A549 (cell line): ENCODE measurements around the gene CRK. TPM values are rescaled to one million over a fixed set of nuclear protein-coding genes. Genes with fewer than 3 reads are reported as not detected.

Experiments used
- ATAC-seq, 2 experiments: fragments of 200-7000 bp in 1 of 2; fragments of >200 bp in 1 of 2; cut with Nextera tagmentation in 1 of 2; cut with Tn5 transposase in 1 of 2; 3 replicates each; pipeline versions ENCODE4 v1.8.0 to v1.9.1; 2018 to 2020; ENCODE audit warnings: mild to moderate bottlenecking in 1 of 2, moderate library complexity in 1 of 2
- CTCF ChIA-PET: fragments of 300-600 bp; sonication (Branson Sonifier 250); formaldehyde crosslinking; extraction: SDS; loops from one replicate; lab custom pipeline; 2021; ENCODE audit warnings: antibody characterized with exemption, inconsistent platforms; lab: Yijun Ruan, JAX
- POLR2A ChIA-PET: fragments of 350-600 bp; formaldehyde crosslinking; extraction: SDS; loops from one replicate; lab custom pipeline; 2021; ENCODE audit warnings: antibody characterized with exemption, inconsistent platforms; lab: Yijun Ruan, JAX
- DNase-seq, 2 experiments: peaks; one replicate each; pipeline versions ENCODE4 v3.0.0 to v3.0.0-alpha.2; 2011 to 2016; ENCODE audit warnings: low read depth in 1 of 2, low spot score in 1 of 2
- FAIRE-seq: peaks from 2 replicates; lab custom pipeline; 2011; peaks lifted over from hg19 to GRCh38; lab: Jason Lieb, UNC
- H3K27ac ChIP-seq, 2 experiments: fragments of >200 bp; sonication (Bioruptor Twin); formaldehyde crosslinking; 3 replicates each; pipeline ENCODE4 v1.5.1; 2016 to 2017
- H3K4me1 ChIP-seq: fragments of >200 bp; sonication (Bioruptor Twin); formaldehyde crosslinking; 3 replicates; pipeline ENCODE4 v1.6.1; 2016
- H3K4me2 ChIP-seq: fragments of >200 bp; sonication (Bioruptor Twin); formaldehyde crosslinking; 3 replicates; pipeline ENCODE4 v1.6.1; 2016
- H3K4me3 ChIP-seq: fragments of >200 bp; sonication (Bioruptor Twin); formaldehyde crosslinking; 3 replicates; pipeline ENCODE4 v1.5.1; 2016
- H3K9me3 ChIP-seq: fragments of >200 bp; sonication (Bioruptor Twin); formaldehyde crosslinking; 3 replicates; pipeline ENCODE4 v1.6.1; 2016
- BCL3 ChIP-seq: fragments of >200 bp; sonication (Bioruptor Twin); formaldehyde crosslinking; IDR thresholded peaks from 3 replicates; pipeline ENCODE4 v1.6.1; 2016
- CBX2 ChIP-seq: fragments of 200-600 bp; sonication (generic); IDR thresholded peaks from 2 replicates; pipeline ENCODE4 v1.6.1; 2016; ENCODE audit warnings: low read depth, mild to moderate bottlenecking, borderline replicate concordance
- EHF ChIP-seq: fragments of 250-450 bp; sonication (Bioruptor Pico); IDR thresholded peaks from 2 replicates; pipeline ENCODE4 v1.5.0; 2020; ENCODE audit warnings: mild to moderate bottlenecking
- EHMT2 ChIP-seq: fragments of 200-600 bp; sonication (generic); IDR thresholded peaks from 2 replicates; pipeline ENCODE4 v1.6.1; 2016; ENCODE audit warnings: antibody characterized with exemption, low read depth, mild to moderate bottlenecking, moderate library complexity
- ELK1 ChIP-seq: fragments of 150-350 bp; IDR thresholded peaks from 2 replicates; pipeline ENCODE4 v1.6.1; 2014; ENCODE audit warnings: low read depth, mild to moderate bottlenecking, low read length
- HMGXB4 ChIP-seq: fragments of 250-450 bp; sonication (Bioruptor Pico); IDR thresholded peaks from 2 replicates; pipeline ENCODE4 v1.5.0; 2021; ENCODE audit warnings: mild to moderate bottlenecking, moderate library complexity, borderline replicate concordance
- HOXB5 ChIP-seq: fragments of 250-450 bp; sonication (Bioruptor Pico); IDR thresholded peaks from 2 replicates; pipeline ENCODE4 v1.5.0; 2020; ENCODE audit warnings: mild to moderate bottlenecking, moderate library complexity
- MAFK ChIP-seq: fragments of 450-650 bp; IDR thresholded peaks from 2 replicates; pipeline ENCODE4 v1.6.1; 2014; ENCODE audit not compliant: partially characterized antibody
- NR3C1 ChIP-seq: fragments of >200 bp; sonication (Bioruptor Twin); formaldehyde crosslinking; IDR thresholded peaks from 3 replicates; pipeline ENCODE4 v1.6.1; 2017
- PHF8 ChIP-seq: fragments of 200-600 bp; sonication (generic); IDR thresholded peaks from 2 replicates; pipeline ENCODE4 v1.6.1; 2016; ENCODE audit warnings: low read depth, mild to moderate bottlenecking, antibody characterized with exemption, moderate library complexity, borderline replicate concordance
- POLR2A ChIP-seq: IDR thresholded peaks from 2 replicates; pipeline ENCODE4 v1.6.1; 2012; ENCODE audit warnings: mild to moderate bottlenecking, low read length
- REST ChIP-seq: fragments of 200-600 bp; sonication (generic); IDR thresholded peaks from 2 replicates; pipeline ENCODE4 v1.6.1; 2016; ENCODE audit warnings: antibody characterized with exemption, mild to moderate bottlenecking, moderate library complexity
- RNF2 ChIP-seq: fragments of 200-600 bp; sonication (generic); IDR thresholded peaks from 2 replicates; pipeline ENCODE4 v1.6.1; 2016; ENCODE audit warnings: low read depth, mild to moderate bottlenecking, antibody characterized with exemption, moderate library complexity, borderline replicate concordance
- TFCP2L1 ChIP-seq: fragments of 250-450 bp; sonication (Bioruptor Pico); IDR thresholded peaks from 2 replicates; pipeline ENCODE4 v1.5.0; 2021; ENCODE audit warnings: mild to moderate bottlenecking
- ZFP36 ChIP-seq: fragments of 450-650 bp; IDR thresholded peaks from 2 replicates; pipeline ENCODE4 v1.6.1; 2014; ENCODE audit warnings: borderline replicate concordance; ENCODE audit not compliant: partially characterized antibody
- WGBS: methylation state at CpG from one replicate; pipeline ENCODE4 v1.1.6; 2017; ENCODE audit errors: missing lambda C conversion rate; 5-methylcytosine and 5-hydroxymethylcytosine counted together
- polyA plus RNA-seq, 4 experiments: library from polyadenylated mRNA; depleted of rRNA in 3 of 4; stranded (reverse); fragments of >200 nt; fragmentation: RNase III in 1 of 4; extraction: RNeasy Plus Mini Kit Qiagen cat#74134 plus additional on column Dnase treatment in 1 of 4; gene quantifications; 2 replicates in 3 of 4; 3 replicates in 1 of 4; pipeline ENCODE4 v1.2.3, GENCODE V29; 2011 to 2017
- TF ChIP-seq, protein P1 (sequence below): fragments of >200 bp; sonication (Bioruptor Twin); formaldehyde crosslinking; IDR thresholded peaks from 3 replicates; pipeline ENCODE4 v1.5.1; 2016
- TF ChIP-seq, protein P2 (sequence below): IDR thresholded peaks from 2 replicates; pipeline ENCODE4 v1.6.1; 2012

CRK gene
- polyA plus RNA-seq, 2 of the 4 experiments (the other 2 are of a cell fraction), result 76.5 to 124 TPM

GRCh38 chr17:1372618-1373017 lies 83.4 kb downstream of the CRK start (continued):
- TF ChIP-seq REST (no peak), BCL3 (no peak), EHF (CRISPR knock-in tag) (no peak), CBX2 (no peak), HOXB5 (CRISPR knock-in tag) (no peak), PHF8 (no peak), TFCP2L1 (CRISPR knock-in tag) (no peak), RNF2 (no peak), ZFP36 (no peak), HMGXB4 (no peak), MAFK (no peak)
- TF ChIP-seq, protein P1, sequence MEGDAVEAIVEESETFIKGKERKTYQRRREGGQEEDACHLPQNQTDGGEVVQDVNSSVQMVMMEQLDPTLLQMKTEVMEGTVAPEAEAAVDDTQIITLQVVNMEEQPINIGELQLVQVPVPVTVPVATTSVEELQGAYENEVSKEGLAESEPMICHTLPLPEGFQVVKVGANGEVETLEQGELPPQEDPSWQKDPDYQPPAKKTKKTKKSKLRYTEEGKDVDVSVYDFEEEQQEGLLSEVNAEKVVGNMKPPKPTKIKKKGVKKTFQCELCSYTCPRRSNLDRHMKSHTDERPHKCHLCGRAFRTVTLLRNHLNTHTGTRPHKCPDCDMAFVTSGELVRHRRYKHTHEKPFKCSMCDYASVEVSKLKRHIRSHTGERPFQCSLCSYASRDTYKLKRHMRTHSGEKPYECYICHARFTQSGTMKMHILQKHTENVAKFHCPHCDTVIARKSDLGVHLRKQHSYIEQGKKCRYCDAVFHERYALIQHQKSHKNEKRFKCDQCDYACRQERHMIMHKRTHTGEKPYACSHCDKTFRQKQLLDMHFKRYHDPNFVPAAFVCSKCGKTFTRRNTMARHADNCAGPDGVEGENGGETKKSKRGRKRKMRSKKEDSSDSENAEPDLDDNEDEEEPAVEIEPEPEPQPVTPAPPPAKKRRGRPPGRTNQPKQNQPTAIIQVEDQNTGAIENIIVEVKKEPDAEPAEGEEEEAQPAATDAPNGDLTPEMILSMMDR, result no peak
- TF ChIP-seq, protein P2, sequence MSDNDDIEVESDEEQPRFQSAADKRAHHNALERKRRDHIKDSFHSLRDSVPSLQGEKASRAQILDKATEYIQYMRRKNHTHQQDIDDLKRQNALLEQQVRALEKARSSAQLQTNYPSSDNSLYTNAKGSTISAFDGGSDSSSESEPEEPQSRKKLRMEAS, result no peak

DNA sequence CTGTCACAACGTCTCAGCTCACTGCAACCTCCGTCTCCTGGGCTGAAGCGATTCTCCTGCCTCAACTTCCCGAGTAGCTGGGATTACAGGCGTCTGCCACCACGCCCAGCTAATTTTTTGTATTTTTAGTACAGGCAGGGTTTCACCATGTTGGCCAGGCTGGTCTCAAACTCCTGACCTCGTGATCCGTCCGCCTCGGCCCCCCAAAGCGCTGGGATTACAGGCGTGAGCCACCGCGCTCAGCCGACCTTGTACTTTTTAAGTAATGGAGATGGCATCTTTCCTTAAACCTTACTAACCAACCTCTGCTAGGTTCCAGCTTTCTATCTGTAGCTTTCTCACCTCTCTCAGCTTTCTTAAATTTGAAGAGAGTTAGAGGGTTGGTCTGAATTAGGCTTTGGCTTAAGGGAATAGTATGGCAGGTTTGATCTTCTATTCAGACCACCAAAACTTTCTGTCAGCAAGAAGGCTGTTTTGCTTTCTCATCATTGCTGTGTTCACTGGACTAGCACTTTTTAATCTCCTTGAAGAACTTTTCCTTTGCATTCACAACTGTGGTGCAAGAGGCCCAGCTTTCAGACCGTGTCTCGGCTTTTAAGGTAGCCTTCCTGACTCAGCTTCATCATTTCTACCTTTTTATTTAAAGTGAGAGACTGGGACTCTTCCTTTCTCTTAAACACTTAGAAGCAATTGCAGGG lies 84.0 kb downstream of the CRK start:
- POLR2A ChIA-PET, result interaction anchor here (0.8 kb wide), 1 partner anchor 28 kb away, joined by 3 read pairs; the partner anchor contains the start of gene YWHAE
- no peak for FAIRE-seq

More for the DNA sequence above, 84.0 kb downstream of the CRK start:
- Histone ChIP-seq H3K4me3 (no peak overlapping the region), H3K4me1 (peaks cover 43% of the 10 kb centered on the region), H3K9me3 (no peaks in the 10 kb centered on the region), H3K27ac (no peak overlapping the region), H3K4me2 (no peak overlapping the region)
- WGBS, result 92% methylated on average over 17 of the region's 17 CpGs
- DNase-seq, result no peak
- CTCF ChIA-PET, result interaction anchor here (0.6 to 2.5 kb wide), 13 partner anchors 8 to 144 kb away, joined by 3 to 13 read pairs (median 3); partner anchors contain the start of gene INPP5K
- TF ChIP-seq BCL3 (no peak), NR3C1 (no peak), POLR2A (no peak), ELK1 (no peak), EHMT2 (no peak)
- ATAC-seq, result no peak
